ENCODE measurements around the gene GFAP.

The GFAP gene

GRCh38 chr17:44859701-44860100 lies 55.6 kb downstream of the GFAP start:
- DNase-seq (ENCODE audit: low read depth, low spot score): no peak
- TF ChIP-seq CTCF (IDR thresholded peaks at IDR 0.05; ENCODE audit: insufficient read depth, low read length, missing control alignments): no peak
- no peak overlapping the region for H3K4me3 ChIP-seq (ENCODE audit: low read depth, low read length)
- ChIA-PET CTCF (interaction anchor here (0.6 to 20.0 kb wide), 7 partner anchors 9 to 163 kb away, joined by 3 to 823 read pairs (median 5); no protein-coding TSS in a partner anchor), POLR2A (no interaction called here)

DNA sequence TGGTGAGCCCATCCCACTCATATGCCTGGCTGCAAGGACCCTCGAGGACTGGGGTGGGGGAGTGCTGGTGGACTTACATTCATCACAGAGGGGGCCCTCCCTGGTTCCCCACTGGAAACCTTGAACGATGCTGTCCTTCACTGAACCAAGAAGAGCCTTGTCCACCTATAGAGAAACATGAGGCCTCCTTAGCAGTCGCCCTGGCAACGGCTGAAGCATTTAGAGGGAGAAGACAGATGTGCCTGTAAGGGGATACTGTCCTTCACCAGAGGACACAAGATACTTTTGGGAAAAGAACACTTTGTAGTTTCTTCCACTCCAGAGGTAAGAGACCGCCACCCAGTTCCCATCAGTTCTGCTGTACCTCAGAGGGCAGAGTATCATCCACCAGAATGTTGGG lies 61.1 kb downstream of the GFAP start:
- TF ChIP-seq CTCF (IDR thresholded peaks at IDR 0.05; ENCODE audit: insufficient read depth, low read length, missing control alignments): no peak
- CTCF ChIA-PET: interaction anchor here (0.9 to 20.0 kb wide), 3 partner anchors 11 to 76 kb away, joined by 3 to 823 read pairs (median 80); no protein-coding TSS in a partner anchor
- POLR2A ChIA-PET: no interaction called here
- no peak overlapping the region for H3K4me3 ChIP-seq (ENCODE audit: low read depth, low read length)
- DNase-seq (ENCODE audit: low read depth, low spot score): no peak
